Upper lobe of left lung (tissue), 6 donors: ENCODE data around the gene UBC. TPM values are rescaled to one million over a fixed set of nuclear protein-coding genes. Genes with fewer than 3 reads are reported as not detected.
"Not testable (repeated sequence)": the region's sequence is repeated elsewhere in the genome, so short reads cannot be mapped to it uniquely, and the experiment has no call there.

ENCODE experiments used
- ATAC-seq, 2 donors: fragments of 200-7000 bp; cut with Tn5 transposase; one replicate each; pipeline ENCODE4 v1.9.1; 2022; ENCODE audit warnings: mild to moderate bottlenecking in 2 of 2, moderate library complexity in 2 of 2; ENCODE audit not compliant: low FRiP score in 2 of 2
- DNase-seq, 2 donors: peaks; one replicate each; pipeline ENCODE4 v3.0.0-alpha.2; 2019 to 2020
- H3K27ac ChIP-seq, 4 donors: fragments of 200-600 bp; sonication (generic); one replicate each; pipeline ENCODE4 v1.5.1; 2016 to 2019
- H3K27me3 ChIP-seq, 4 donors: fragments of 200-600 bp; sonication (generic); one replicate each; pipeline ENCODE4 v1.5.1; 2017 to 2019
- H3K36me3 ChIP-seq, 4 donors: fragments of 200-600 bp; sonication (generic); one replicate each; pipeline ENCODE4 v1.5.1; 2016 to 2019
- H3K4me1 ChIP-seq, 4 donors: fragments of 200-600 bp; sonication (generic); one replicate each; pipeline ENCODE4 v1.5.1; 2018 to 2019
- H3K4me3 ChIP-seq, 4 donors: fragments of 200-600 bp; sonication (generic); one replicate each; pipeline ENCODE4 v1.5.1; 2017 to 2019; ENCODE audit warnings: mild to moderate bottlenecking in 2 of 4, moderate library complexity in 1 of 4
- H3K9me3 ChIP-seq, 4 donors: fragments of 200-600 bp; sonication (generic); one replicate each; pipeline ENCODE4 v1.5.1; 2018 to 2019
- CTCF ChIP-seq, 6 experiments: fragments of 450-650 bp in 4 of 6; fragments of 200-600 bp in 2 of 6; sonication (generic) in 2 of 6; IDR thresholded peaks; one replicate each; pipeline ENCODE4 v1.5.1; 2016 to 2019; ENCODE audit warnings: antibody characterized with exemption in 6 of 6
- EP300 ChIP-seq, 4 donors: sonication (generic); formaldehyde crosslinking; IDR thresholded peaks; one replicate each; pipeline ENCODE4 v1.5.1; 2017; ENCODE audit warnings: antibody characterized with exemption in 4 of 4, control low read depth in 2 of 4
- POLR2A ChIP-seq, 4 donors: fragments of 450-650 bp; IDR thresholded peaks; one replicate each; pipeline ENCODE4 v1.5.1; 2016 to 2017; ENCODE audit warnings: antibody characterized with exemption in 4 of 4, mild to moderate bottlenecking in 2 of 4
- POLR2AphosphoS5 ChIP-seq, 2 donors: sonication (generic); formaldehyde crosslinking; IDR thresholded peaks; one replicate each; pipeline ENCODE4 v1.5.1; 2017; ENCODE audit warnings: antibody characterized with exemption in 2 of 2
- WGBS, 2 donors: methylation state at CpG; one replicate each; pipeline ENCODE4 v1.1.5; 2017 to 2018; 5-methylcytosine and 5-hydroxymethylcytosine counted together
- total RNA-seq, 6 donors: library from RNA; depleted of rRNA in 4 of 6; stranded (reverse); fragments of >200 nt in 4 of 6; gene quantifications; one replicate each; pipeline versions ENCODE4 v1.1.0 to v1.2.1, GENCODE V29; 2016 to 2021
- donor health status: DM: no; HTN: no; CAD: no; lungs with moderate emphysema.
- donor health status: DM: no; HTN: yes; CAD: no; lungs with severe emphysema.

UBC gene
- total RNA-seq, 6 donors from 2014 or later = 649 to 1,729 (median 1,078) TPM

DNA sequence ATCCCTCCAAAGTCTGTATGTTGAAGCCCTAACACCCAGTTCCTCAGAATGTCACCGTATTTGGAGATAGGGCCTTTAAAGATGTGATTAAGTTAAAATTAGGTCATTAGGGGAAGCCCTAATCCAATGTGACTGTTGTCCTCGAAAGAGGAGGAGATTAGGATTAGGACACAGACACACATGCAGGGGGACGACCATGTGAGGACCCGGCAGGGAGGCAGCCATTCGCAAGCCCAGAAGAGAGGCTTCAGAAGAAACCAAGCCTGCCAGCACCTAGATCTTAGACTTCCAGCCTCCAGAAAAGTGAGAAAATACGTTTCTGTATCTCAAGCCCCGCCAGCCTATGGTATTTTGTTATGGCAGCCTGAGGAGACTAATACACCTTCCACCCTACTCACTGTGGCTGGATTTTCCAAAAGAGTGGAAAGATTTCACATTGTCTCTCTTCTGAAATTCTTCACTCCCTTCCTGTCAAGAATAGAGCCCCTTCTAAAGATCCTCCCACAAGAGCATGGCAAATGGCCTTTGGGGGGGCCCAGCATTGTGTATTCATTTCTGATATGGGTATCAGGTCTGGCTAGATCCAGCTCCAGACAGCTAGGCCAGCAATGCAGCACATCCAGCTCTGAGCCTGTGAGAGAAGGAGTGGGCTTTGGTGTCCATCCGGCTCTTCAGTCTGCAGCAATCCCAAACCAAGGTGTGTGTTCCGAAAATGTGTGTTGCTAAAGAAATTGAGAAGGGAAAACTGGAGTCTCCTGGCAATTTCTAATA lies 15.4 kb upstream of the UBC start:
- no peak for ATAC-seq

DNA sequence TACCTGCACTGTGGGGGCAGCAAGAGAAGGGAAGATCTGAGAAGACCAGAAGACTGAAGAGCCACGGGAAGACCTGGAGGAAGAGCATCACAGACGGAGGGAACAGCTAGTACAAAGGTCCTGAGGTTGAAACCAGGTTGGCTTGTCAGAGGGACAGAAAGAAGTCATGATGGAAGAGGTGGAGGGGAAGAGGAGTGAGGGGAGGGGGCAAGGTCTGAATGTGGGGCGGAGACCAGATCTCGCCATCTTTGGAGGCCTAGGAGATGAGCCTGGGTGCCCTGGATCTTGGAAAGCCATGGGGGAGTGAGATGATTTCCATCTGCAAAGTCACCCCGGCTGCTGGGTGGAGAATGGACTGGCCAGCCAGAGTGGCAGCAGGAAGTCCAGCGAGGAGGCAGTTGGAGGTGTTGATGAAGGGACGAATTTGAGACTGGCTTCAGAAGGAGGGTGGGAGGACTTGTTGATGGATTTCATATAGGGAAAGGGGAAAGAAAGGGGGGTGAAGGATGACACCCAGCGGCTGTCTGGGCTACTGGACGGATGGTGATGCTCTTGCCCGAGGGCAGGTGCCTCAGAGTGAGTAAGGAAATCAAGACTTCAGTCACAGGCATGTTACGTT lies 14.6 kb upstream of the UBC start:
- Histone ChIP-seq H3K36me3 (no peaks in the 10 kb centered on the region), H3K9me3 (no peaks in the 10 kb centered on the region), H3K4me3 (peak overlapping the region in 1 of 4 donors; percentile 59), H3K27ac (peak overlapping the region; percentile 91 to 98 (median 94)), H3K4me1 (peaks cover 4 to 21% (median 10%) of the 10 kb centered on the region in 4 donors), H3K27me3 (no peaks in the 10 kb centered on the region)
- DNase-seq = peak in 1 of 2 donors; percentile 20
- TF ChIP-seq EP300 (IDR thresholded peaks at IDR 0.05) (no peak), CTCF (IDR thresholded peaks at IDR 0.05) (no peak), POLR2AphosphoS5 (IDR thresholded peaks at IDR 0.05) (no peak), POLR2A (IDR thresholded peaks at IDR 0.05) (no peak)
- no peak for ATAC-seq
- 83 to 87% methylated on average over 11 of the region's 11 CpGs for WGBS, 2 donors

More for the DNA sequence above, 15.4 kb upstream of the UBC start:
- Histone ChIP-seq H3K4me3 (no peak overlapping the region), H3K4me1 (peaks cover 4 to 21% (median 10%) of the 10 kb centered on the region in 4 donors), H3K9me3 (no peaks in the 10 kb centered on the region), H3K27ac (peak overlapping the region in 2 of 4 donors; percentile 30 to 93), H3K27me3 (no peaks in the 10 kb centered on the region), H3K36me3 (no peaks in the 10 kb centered on the region)
- WGBS, 2 donors = 88 to 92% methylated on average over 9 of the region's 9 CpGs
- peak in 1 of 2 donors; percentile 18 for DNase-seq
- TF ChIP-seq POLR2AphosphoS5 (IDR thresholded peaks at IDR 0.05) = no peak
- TF ChIP-seq CTCF (IDR thresholded peaks at IDR 0.05) = no peak
- TF ChIP-seq EP300 (IDR thresholded peaks at IDR 0.05) = no peak
- no peak for TF ChIP-seq POLR2A (IDR thresholded peaks at IDR 0.05)

DNA sequence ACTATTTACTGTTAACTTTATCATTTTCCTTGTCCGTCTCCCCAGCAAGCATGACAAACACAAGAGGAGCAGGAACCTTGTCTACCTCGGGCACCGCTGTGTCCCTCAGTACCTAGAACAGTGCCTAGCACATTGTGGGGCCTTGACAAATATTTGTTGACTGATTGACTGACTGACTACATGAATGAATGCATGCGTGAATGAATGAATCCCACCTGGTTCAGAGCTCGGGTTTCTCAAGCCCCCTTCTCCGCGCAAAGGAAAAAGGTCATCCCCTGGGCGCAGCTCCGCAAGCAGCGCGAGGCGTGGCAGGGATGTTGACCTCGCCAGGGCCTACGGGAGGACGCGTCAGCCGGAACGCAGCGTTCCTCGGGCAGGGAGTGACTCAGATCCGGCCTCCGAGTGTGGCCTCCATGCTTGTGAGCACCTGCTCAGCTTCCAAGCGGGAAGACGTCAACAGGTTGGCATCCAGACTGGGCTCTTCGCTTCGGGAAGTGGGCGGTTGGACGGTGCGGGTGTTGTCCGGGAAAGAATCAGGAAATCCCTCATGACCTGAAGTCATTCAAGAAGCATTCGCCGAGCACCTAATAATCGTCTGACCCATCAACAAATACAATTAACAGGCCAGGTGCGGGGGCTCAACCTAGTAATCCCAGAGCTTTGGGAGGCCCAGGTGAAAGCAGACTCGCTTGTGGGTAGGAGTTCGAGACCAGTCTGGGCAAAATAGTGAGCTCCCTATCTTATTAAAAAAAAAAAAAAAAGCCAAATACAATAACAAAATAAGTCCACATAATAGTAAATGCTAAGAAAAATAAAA lies 13.9 kb upstream of the UBC start:
- WGBS, 2 donors = 13 to 24% methylated on average over 25 to 28 of the region's 36 CpGs
- H3K4me3 ChIP-seq = peak overlapping the region in 3 of 4 donors; percentile 49 to 67 (median 59)
- peak overlapping the region; percentile 91 to 98 (median 94) for H3K27ac ChIP-seq
- H3K36me3 ChIP-seq = no peaks in the 10 kb centered on the region
- peaks cover 4 to 21% (median 10%) of the 10 kb centered on the region in 4 donors for H3K4me1 ChIP-seq
- TF ChIP-seq POLR2AphosphoS5 (IDR thresholded peaks at IDR 0.05) (peak; percentile 98 to 99), POLR2A (IDR thresholded peaks at IDR 0.05) (peak in 2 of 4 donors; percentile 14 to 54), EP300 (IDR thresholded peaks at IDR 0.05) (peak; percentile 86 to 100 (median 98)), CTCF (IDR thresholded peaks at IDR 0.05) (no peak)
- no peaks in the 10 kb centered on the region for H3K9me3 ChIP-seq
- peak; percentile 91 to 96 for DNase-seq
- ATAC-seq = peak; percentile 84 to 95
- no peaks in the 10 kb centered on the region for H3K27me3 ChIP-seq

- H3K27ac ChIP-seq = peak overlapping the region; percentile 91 to 98 (median 94)
- H3K4me3 ChIP-seq = peak overlapping the region; percentile 44 to 67 (median 54)
- no peaks in the 10 kb centered on the region for H3K36me3 ChIP-seq
- H3K27me3 ChIP-seq = no peaks in the 10 kb centered on the region
- peak in 2 of 4 donors; percentile 7 to 39 for TF ChIP-seq POLR2A (IDR thresholded peaks at IDR 0.05)
- peak; percentile 4 to 53 for TF ChIP-seq POLR2AphosphoS5 (IDR thresholded peaks at IDR 0.05)
- TF ChIP-seq CTCF (IDR thresholded peaks at IDR 0.05) = peak in 2 of 6 experiments; percentile 4 to 8
- TF ChIP-seq EP300 (IDR thresholded peaks at IDR 0.05) = no peak
- ATAC-seq (peak; percentile 92 to 94), DNase-seq (peak; percentile 86 to 94)
- peaks cover 4 to 22% (median 11%) of the 10 kb centered on the region in 4 donors for H3K4me1 ChIP-seq
- no peaks in the 10 kb centered on the region for H3K9me3 ChIP-seq
- 1% methylated on average over 37 to 45 of the region's 45 CpGs for WGBS, 2 donors
These were observed 13.0 kb upstream of the UBC start for GRCh38 chr12:124927201-124928094.

- H3K27ac ChIP-seq, H3K27me3 ChIP-seq, H3K36me3 ChIP-seq, ATAC-seq, H3K4me3 ChIP-seq, H3K9me3 ChIP-seq: not testable (repeated sequence)
- DNase-seq = peak in 1 of 2 donors; percentile 6
- WGBS, 2 donors = 92 to 94% methylated on average over 7 of the region's 7 CpGs
- H3K4me1 ChIP-seq = peaks cover 7 to 38% (median 27%) of the 10 kb centered on the region in 4 donors
These were observed 11.3 kb upstream of the UBC start for GRCh38 chr12:124925782-124926181.
